Measurements from ENCODE around the gene SLC46A2.

- TF ChIP-seq POLR2A (IDR thresholded peaks at IDR 0.05) (no peak), CTCF (IDR thresholded peaks at IDR 0.05) (no peak)
Measured at GRCh38 chr9:112842555-112842954, 48.1 kb downstream of the SLC46A2 start.
